Tibial nerve (tissue), 3 donors: ENCODE results near the gene HTRA2.

Source experiments
- POLR2A ChIP-seq, 2 donors: fragments of 450-650 bp; IDR thresholded peaks; one replicate each; pipeline ENCODE4 v1.6.1; 2017; ENCODE audit warnings: antibody characterized with exemption in 2 of 2, mild to moderate bottlenecking in 2 of 2, moderate library complexity in 2 of 2
- TF ChIP-seq, protein P1 (sequence below), 5 experiments: fragments of 200-600 bp in 3 of 5; fragments of 450-650 bp in 2 of 5; sonication (generic) in 3 of 5; IDR thresholded peaks; one replicate each; pipeline ENCODE4 v1.5.1; 2016 to 2019; ENCODE audit warnings: antibody characterized with exemption in 5 of 5, mild to moderate bottlenecking in 3 of 5, moderate library complexity in 2 of 5

DNA sequence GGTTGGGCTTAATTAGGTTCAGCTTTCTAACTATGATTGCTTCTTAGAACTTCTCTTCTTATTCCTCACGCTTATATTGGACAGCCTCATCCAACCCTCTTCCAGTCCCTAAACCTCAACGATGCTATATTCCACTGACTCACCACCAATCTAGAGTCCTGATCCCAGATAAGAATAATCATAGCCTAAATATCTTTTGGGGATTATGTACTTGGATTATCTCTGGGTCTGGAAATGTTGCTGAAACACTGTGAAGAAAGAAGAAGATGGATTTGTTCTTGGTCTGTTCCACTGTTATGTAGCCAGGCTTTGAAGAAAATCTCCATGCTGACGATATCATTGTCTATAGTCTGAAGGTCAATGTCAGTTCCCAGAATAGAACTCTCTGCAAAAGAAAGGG is 51.7 kb downstream of the HTRA2 start:
- TF ChIP-seq, protein P1, sequence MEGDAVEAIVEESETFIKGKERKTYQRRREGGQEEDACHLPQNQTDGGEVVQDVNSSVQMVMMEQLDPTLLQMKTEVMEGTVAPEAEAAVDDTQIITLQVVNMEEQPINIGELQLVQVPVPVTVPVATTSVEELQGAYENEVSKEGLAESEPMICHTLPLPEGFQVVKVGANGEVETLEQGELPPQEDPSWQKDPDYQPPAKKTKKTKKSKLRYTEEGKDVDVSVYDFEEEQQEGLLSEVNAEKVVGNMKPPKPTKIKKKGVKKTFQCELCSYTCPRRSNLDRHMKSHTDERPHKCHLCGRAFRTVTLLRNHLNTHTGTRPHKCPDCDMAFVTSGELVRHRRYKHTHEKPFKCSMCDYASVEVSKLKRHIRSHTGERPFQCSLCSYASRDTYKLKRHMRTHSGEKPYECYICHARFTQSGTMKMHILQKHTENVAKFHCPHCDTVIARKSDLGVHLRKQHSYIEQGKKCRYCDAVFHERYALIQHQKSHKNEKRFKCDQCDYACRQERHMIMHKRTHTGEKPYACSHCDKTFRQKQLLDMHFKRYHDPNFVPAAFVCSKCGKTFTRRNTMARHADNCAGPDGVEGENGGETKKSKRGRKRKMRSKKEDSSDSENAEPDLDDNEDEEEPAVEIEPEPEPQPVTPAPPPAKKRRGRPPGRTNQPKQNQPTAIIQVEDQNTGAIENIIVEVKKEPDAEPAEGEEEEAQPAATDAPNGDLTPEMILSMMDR (IDR thresholded peaks at IDR 0.05): no peak
- TF ChIP-seq POLR2A (IDR thresholded peaks at IDR 0.05): no peak
